Duodenal mucosa (tissue), 2 donors: ENCODE measurements around the gene SULT1A1.

Source experiments
- H3K27ac ChIP-seq: one replicate; pipeline ENCODE4 v1.7.0; 2013; ENCODE audit warnings: low read depth, low read length
- H3K27me3 ChIP-seq, 2 donors: one replicate each; pipeline ENCODE4 v1.7.0; 2013; ENCODE audit warnings: low read length in 2 of 2, control low read depth in 1 of 2; ENCODE audit not compliant: insufficient read depth in 2 of 2, control insufficient read depth in 1 of 2
- H3K36me3 ChIP-seq, 2 donors: one replicate each; pipeline ENCODE4 v1.7.0; 2013; ENCODE audit warnings: low read length in 2 of 2, control low read depth in 1 of 2; ENCODE audit not compliant: insufficient read depth in 2 of 2, control insufficient read depth in 1 of 2
- H3K4me1 ChIP-seq, 2 donors: one replicate each; pipeline ENCODE4 v1.7.0; 2013; ENCODE audit warnings: low read length in 2 of 2, control low read depth in 1 of 2; ENCODE audit not compliant: insufficient read depth in 2 of 2, control insufficient read depth in 1 of 2
- H3K4me3 ChIP-seq, 2 donors: one replicate each; pipeline ENCODE4 v1.7.0; 2013; ENCODE audit warnings: low read length in 2 of 2, low read depth in 1 of 2
- H3K9ac ChIP-seq, 2 donors: one replicate each; pipeline ENCODE4 v1.7.0; 2013; ENCODE audit warnings: low read length in 2 of 2, low read depth in 1 of 2
- H3K9me3 ChIP-seq, 2 donors: one replicate each; pipeline ENCODE4 v1.7.0; 2013; ENCODE audit warnings: low read length in 2 of 2, control low read depth in 1 of 2; ENCODE audit not compliant: control insufficient read depth in 1 of 2

Gene SULT1A1

GRCh38 chr16:28558456-28558855 is 51.4 kb downstream of the SULT1A1 start:
- no peaks in the 10 kb centered on the region for H3K27me3 ChIP-seq
- no peaks in the 10 kb centered on the region for H3K9me3 ChIP-seq
- no peak overlapping the region for H3K9ac ChIP-seq
- peaks cover 6 to 11% of the 10 kb centered on the region in 2 donors for H3K4me1 ChIP-seq
- H3K4me3 ChIP-seq: no peak overlapping the region
- peaks cover 8 to 9% of the 10 kb centered on the region in 2 donors for H3K36me3 ChIP-seq
- no peak overlapping the region for H3K27ac ChIP-seq

GRCh38 chr16:28556914-28557320 is 52.9 kb downstream of the SULT1A1 start:
- no peaks in the 10 kb centered on the region for H3K9me3 ChIP-seq
- H3K4me3 ChIP-seq: no peak overlapping the region
- peaks cover 7 to 8% of the 10 kb centered on the region in 2 donors for H3K36me3 ChIP-seq
- no peak overlapping the region for H3K27ac ChIP-seq
- H3K27me3 ChIP-seq: no peaks in the 10 kb centered on the region
- H3K9ac ChIP-seq: no peak overlapping the region
- H3K4me1 ChIP-seq: peaks cover 6 to 11% of the 10 kb centered on the region in 2 donors

- H3K9ac ChIP-seq: no peak overlapping the region
- H3K27ac ChIP-seq: no peak overlapping the region
- no peaks in the 10 kb centered on the region for H3K9me3 ChIP-seq
Measured at GRCh38 chr16:28555561-28555960, 54.3 kb downstream of the SULT1A1 start.

More at GRCh38 chr16:28555561-28555960, 54.3 kb downstream of the SULT1A1 start:
- peaks cover 6 to 11% of the 10 kb centered on the region in 2 donors for H3K4me1 ChIP-seq
- peaks cover 6 to 8% of the 10 kb centered on the region in 2 donors for H3K36me3 ChIP-seq
- no peaks in the 10 kb centered on the region for H3K27me3 ChIP-seq
- H3K4me3 ChIP-seq: no peak overlapping the region
